DOHH2 (cell line): ENCODE data around the gene TMEM61.

Experiments
- CTCF ChIP-seq: fragments of 200-600 bp; sonication (generic); IDR thresholded peaks from one replicate; pipeline ENCODE4 v1.5.1; 2014; ENCODE audit warnings: antibody characterized with exemption, mild to moderate bottlenecking, low read depth, low read length; ENCODE audit not compliant: poor library complexity, severe bottlenecking
- EZH2phosphoT487 ChIP-seq: fragments of 200-600 bp; sonication (generic); IDR thresholded peaks from 2 replicates; pipeline ENCODE4 v1.6.1; 2017; ENCODE audit warnings: borderline replicate concordance, mild to moderate bottlenecking, antibody characterized with exemption, low read length, moderate library complexity, mixed read lengths

- TF ChIP-seq EZH2phosphoT487 (no peak), CTCF (no peak)
Observed at GRCh38 chr1:54952950-54953718, 27.3 kb upstream of the TMEM61 start.
